HepG2 (cell line): ENCODE data around the gene RNASE7. TPM values are rescaled to one million over a fixed set of nuclear protein-coding genes. Genes with fewer than 3 reads are reported as not detected.

Experiments
- CBX1 ChIP-seq: IDR thresholded peaks from one replicate; pipeline ENCODE4 v1.6.1; 2016; ENCODE audit warnings: antibody characterized with exemption, low read depth
- KDM5A ChIP-seq: fragments of 200-600 bp; sonication (generic); IDR thresholded peaks from 2 replicates; pipeline ENCODE4 v1.7.0; 2018; ENCODE audit warnings: antibody characterized with exemption, mild to moderate bottlenecking, low read length, borderline replicate concordance
- KMT2B ChIP-seq: IDR thresholded peaks from 2 replicates; pipeline ENCODE4 v1.6.1; 2016; ENCODE audit warnings: missing genetic modification reagents, missing compliant biosample characterization
- SMAD1 ChIP-seq: sonication (generic); formaldehyde crosslinking; IDR thresholded peaks from 2 replicates; pipeline ENCODE4 v1.4.0; 2020; ENCODE audit warnings: missing genetic modification reagents, low read depth, mild to moderate bottlenecking, borderline replicate concordance
- TBX3 ChIP-seq: fragments of 450-650 bp; IDR thresholded peaks from 2 replicates; pipeline ENCODE4 v1.6.1; 2017; ENCODE audit warnings: antibody characterized with exemption, mild to moderate bottlenecking, inconsistent platforms, borderline replicate concordance
- YEATS2 ChIP-seq: sonication (generic); formaldehyde crosslinking; IDR thresholded peaks from 2 replicates; pipeline ENCODE4 v1.4.0; 2020; ENCODE audit warnings: missing genetic modification reagents, borderline replicate concordance
- ZFP36 ChIP-seq: fragments of 150-350 bp; IDR thresholded peaks from 2 replicates; pipeline ENCODE4 v1.6.1; 2018; ENCODE audit warnings: borderline replicate concordance, low read length, low read depth; ENCODE audit not compliant: partially characterized antibody
- ZFP90 ChIP-seq: sonication (generic); formaldehyde crosslinking; IDR thresholded peaks from 2 replicates; pipeline ENCODE4 v1.8.0; 2022; ENCODE audit warnings: missing genetic modification reagents, mild to moderate bottlenecking, inconsistent platforms, borderline replicate concordance
- ZNF354B ChIP-seq: sonication (generic); formaldehyde crosslinking; IDR thresholded peaks from 2 replicates; pipeline ENCODE4 v1.8.0; 2022; ENCODE audit warnings: mild to moderate bottlenecking, missing genetic modification reagents
- ZNF510 ChIP-seq: sonication (generic); formaldehyde crosslinking; IDR thresholded peaks from 2 replicates; pipeline ENCODE4 v1.4.0; 2020; ENCODE audit warnings: low read depth, mild to moderate bottlenecking, missing genetic modification reagents
- ZNF777 ChIP-seq: sonication (generic); formaldehyde crosslinking; IDR thresholded peaks from 2 replicates; pipeline ENCODE4 v1.4.0; 2020; ENCODE audit warnings: missing genetic modification reagents
- polyA plus RNA-seq, 8 experiments: library from polyadenylated mRNA; depleted of rRNA in 3 of 8; stranded (reverse) in 7 of 8; unstranded in 1 of 8; fragments of >200 nt; fragmentation: Illumina TruSeq in 4 of 8; extraction: Trizol in 4 of 8; gene quantifications; 2 replicates each; pipeline versions ENCODE4 v1.2.1 to v1.2.3, GENCODE V29; 2011 to 2016; ENCODE audit warnings: low read depth in 4 of 8, missing spikeins in 1 of 8, mixed read lengths in 1 of 8; ENCODE audit not compliant: insufficient read depth in 1 of 8
- total RNA-seq, 5 experiments: library from RNA; depleted of rRNA; stranded (reverse); fragments of >200 nt; fragmentation: Illumina TruSeq; extraction: Trizol; gene quantifications; 2 replicates each; pipeline ENCODE4 v1.2.3, GENCODE V29; 2016; ENCODE audit warnings: low read depth in 1 of 5
- TF ChIP-seq, protein P1 (sequence below): IDR thresholded peaks from 2 replicates; pipeline ENCODE4 v1.6.1; 2016; ENCODE audit warnings: low read depth, missing genetic modification reagents, missing compliant biosample characterization
- TF ChIP-seq, protein P2 (sequence below): sonication (generic); formaldehyde crosslinking; IDR thresholded peaks from 2 replicates; pipeline ENCODE4 v1.4.0; 2020; ENCODE audit warnings: missing genetic modification reagents, borderline replicate concordance
- TF ChIP-seq, protein P3 (sequence below): sonication (generic); formaldehyde crosslinking; conservative IDR thresholded peaks from 2 replicates; pipeline ENCODE4 v1.4.0; 2020; ENCODE audit warnings: missing genetic modification reagents

Gene RNASE7
- total and polyA plus RNA-seq, 2 of the 13 experiments (the other 11 are each of a cell fraction or from before 2014, with no cell fraction given): 0.04 TPM; not detected in 1

DNA sequence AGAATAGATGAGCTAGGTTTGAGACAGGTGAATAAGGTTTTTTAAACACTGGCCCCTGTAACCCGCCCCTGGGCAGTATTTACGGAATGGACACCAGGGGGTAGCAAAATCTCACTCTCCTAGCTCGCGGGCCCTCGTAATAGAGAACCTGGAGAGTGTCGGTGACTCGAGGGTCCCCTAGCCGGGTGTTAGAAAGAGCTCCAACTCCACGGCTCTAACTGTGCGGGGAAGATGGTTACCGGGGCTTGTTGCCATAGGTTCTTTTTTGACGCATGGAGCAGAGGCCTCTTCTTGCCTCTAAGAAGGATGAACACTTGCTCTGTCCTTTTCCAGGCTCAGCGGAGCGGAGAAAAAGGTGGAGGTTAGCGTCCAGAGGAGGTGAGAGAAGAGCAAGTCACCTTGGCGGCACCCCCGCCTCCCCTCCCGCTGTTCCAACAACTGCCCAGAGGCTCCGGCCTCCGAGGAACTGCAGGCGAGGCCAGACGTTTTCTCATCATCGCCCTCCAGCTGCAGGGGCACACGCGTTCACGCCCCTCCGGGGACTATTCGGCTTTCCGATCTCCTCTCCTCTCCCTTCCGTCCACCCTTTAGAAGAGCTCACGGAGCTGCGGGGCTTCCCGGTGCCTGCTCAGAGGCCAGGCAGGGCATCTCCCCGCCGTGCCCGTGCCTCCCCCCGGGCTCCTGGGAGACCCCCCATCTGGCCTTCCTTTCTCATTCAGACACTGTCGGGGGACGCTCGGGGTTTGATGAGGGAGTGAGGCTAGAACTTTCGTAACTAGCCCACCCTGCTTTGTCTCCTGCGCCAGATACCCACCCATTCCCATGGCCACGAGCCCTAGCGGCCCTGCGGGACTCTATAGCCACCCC is 26.6 kb downstream of the RNASE7 start (continued):
- TF ChIP-seq, protein P1, sequence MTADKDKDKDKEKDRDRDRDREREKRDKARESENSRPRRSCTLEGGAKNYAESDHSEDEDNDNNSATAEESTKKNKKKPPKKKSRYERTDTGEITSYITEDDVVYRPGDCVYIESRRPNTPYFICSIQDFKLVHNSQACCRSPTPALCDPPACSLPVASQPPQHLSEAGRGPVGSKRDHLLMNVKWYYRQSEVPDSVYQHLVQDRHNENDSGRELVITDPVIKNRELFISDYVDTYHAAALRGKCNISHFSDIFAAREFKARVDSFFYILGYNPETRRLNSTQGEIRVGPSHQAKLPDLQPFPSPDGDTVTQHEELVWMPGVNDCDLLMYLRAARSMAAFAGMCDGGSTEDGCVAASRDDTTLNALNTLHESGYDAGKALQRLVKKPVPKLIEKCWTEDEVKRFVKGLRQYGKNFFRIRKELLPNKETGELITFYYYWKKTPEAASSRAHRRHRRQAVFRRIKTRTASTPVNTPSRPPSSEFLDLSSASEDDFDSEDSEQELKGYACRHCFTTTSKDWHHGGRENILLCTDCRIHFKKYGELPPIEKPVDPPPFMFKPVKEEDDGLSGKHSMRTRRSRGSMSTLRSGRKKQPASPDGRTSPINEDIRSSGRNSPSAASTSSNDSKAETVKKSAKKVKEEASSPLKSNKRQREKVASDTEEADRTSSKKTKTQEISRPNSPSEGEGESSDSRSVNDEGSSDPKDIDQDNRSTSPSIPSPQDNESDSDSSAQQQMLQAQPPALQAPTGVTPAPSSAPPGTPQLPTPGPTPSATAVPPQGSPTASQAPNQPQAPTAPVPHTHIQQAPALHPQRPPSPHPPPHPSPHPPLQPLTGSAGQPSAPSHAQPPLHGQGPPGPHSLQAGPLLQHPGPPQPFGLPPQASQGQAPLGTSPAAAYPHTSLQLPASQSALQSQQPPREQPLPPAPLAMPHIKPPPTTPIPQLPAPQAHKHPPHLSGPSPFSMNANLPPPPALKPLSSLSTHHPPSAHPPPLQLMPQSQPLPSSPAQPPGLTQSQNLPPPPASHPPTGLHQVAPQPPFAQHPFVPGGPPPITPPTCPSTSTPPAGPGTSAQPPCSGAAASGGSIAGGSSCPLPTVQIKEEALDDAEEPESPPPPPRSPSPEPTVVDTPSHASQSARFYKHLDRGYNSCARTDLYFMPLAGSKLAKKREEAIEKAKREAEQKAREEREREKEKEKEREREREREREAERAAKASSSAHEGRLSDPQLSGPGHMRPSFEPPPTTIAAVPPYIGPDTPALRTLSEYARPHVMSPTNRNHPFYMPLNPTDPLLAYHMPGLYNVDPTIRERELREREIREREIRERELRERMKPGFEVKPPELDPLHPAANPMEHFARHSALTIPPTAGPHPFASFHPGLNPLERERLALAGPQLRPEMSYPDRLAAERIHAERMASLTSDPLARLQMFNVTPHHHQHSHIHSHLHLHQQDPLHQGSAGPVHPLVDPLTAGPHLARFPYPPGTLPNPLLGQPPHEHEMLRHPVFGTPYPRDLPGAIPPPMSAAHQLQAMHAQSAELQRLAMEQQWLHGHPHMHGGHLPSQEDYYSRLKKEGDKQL: no peak
- TF ChIP-seq ZFP36 (no peak), ZNF354B (CRISPR knock-in tag) (no peak), ZNF777 (peak; percentile 56; the same call in 1 of the 2 replicates), CBX1 (no peak), KDM5A (peak; percentile 11; the same call in 1 of the 2 replicates), SMAD1 (CRISPR knock-in tag) (peak; percentile 78; the same call in 1 of the 2 replicates), ZFP90 (CRISPR knock-in tag) (no peak; the same call in 1 of the 2 replicates), TBX3 (no peak; the same call in 1 of the 2 replicates), ZNF510 (CRISPR knock-in tag) (no peak), KMT2B (CRISPR knock-in tag) (no peak; the same call in 1 of the 2 replicates), YEATS2 (CRISPR knock-in tag) (no peak; the same call in 1 of the 2 replicates)
- TF ChIP-seq, protein P2, sequence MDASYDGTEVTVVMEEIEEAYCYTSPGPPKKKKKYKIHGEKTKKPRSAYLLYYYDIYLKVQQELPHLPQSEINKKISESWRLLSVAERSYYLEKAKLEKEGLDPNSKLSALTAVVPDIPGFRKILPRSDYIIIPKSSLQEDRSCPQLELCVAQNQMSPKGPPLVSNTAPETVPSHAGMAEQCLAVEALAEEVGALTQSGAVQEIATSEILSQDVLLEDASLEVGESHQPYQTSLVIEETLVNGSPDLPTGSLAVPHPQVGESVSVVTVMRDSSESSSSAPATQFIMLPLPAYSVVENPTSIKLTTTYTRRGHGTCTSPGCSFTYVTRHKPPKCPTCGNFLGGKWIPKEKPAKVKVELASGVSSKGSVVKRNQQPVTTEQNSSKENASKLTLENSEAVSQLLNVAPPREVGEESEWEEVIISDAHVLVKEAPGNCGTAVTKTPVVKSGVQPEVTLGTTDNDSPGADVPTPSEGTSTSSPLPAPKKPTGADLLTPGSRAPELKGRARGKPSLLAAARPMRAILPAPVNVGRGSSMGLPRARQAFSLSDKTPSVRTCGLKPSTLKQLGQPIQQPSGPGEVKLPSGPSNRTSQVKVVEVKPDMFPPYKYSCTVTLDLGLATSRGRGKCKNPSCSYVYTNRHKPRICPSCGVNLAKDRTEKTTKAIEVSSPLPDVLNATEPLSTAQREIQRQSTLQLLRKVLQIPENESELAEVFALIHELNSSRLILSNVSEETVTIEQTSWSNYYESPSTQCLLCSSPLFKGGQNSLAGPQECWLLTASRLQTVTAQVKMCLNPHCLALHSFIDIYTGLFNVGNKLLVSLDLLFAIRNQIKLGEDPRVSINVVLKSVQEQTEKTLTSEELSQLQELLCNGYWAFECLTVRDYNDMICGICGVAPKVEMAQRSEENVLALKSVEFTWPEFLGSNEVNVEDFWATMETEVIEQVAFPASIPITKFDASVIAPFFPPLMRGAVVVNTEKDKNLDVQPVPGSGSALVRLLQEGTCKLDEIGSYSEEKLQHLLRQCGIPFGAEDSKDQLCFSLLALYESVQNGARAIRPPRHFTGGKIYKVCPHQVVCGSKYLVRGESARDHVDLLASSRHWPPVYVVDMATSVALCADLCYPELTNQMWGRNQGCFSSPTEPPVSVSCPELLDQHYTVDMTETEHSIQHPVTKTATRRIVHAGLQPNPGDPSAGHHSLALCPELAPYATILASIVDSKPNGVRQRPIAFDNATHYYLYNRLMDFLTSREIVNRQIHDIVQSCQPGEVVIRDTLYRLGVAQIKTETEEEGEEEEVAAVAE (CRISPR knock-in tag): peak; percentile 41; the same call in 1 of the 2 replicates
- TF ChIP-seq, protein P3, sequence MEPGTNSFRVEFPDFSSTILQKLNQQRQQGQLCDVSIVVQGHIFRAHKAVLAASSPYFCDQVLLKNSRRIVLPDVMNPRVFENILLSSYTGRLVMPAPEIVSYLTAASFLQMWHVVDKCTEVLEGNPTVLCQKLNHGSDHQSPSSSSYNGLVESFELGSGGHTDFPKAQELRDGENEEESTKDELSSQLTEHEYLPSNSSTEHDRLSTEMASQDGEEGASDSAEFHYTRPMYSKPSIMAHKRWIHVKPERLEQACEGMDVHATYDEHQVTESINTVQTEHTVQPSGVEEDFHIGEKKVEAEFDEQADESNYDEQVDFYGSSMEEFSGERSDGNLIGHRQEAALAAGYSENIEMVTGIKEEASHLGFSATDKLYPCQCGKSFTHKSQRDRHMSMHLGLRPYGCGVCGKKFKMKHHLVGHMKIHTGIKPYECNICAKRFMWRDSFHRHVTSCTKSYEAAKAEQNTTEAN (CRISPR knock-in tag): 0 out of 2 replicates have a peak, but pooled peaks have one; percentile 47
